GM12864 (cell line): ENCODE data around the gene ARMH1.

Experiments
- DNase-seq: peaks from one replicate; pipeline ENCODE4 v3.0.0-alpha.2; 2011; ENCODE audit warnings: low read depth
- H3K4me3 ChIP-seq: 2 replicates; pipeline ENCODE4 v1.5.1; 2011; ENCODE audit warnings: mild to moderate bottlenecking, low read depth, low read length, control low read depth
- TF ChIP-seq, protein P1 (sequence below): IDR thresholded peaks from 2 replicates; pipeline ENCODE4 v1.5.1; 2011; ENCODE audit warnings: low read depth, mild to moderate bottlenecking, moderate library complexity, low read length, control low read depth, inconsistent platforms; ENCODE audit errors: missing control alignments

The ARMH1 gene

DNA sequence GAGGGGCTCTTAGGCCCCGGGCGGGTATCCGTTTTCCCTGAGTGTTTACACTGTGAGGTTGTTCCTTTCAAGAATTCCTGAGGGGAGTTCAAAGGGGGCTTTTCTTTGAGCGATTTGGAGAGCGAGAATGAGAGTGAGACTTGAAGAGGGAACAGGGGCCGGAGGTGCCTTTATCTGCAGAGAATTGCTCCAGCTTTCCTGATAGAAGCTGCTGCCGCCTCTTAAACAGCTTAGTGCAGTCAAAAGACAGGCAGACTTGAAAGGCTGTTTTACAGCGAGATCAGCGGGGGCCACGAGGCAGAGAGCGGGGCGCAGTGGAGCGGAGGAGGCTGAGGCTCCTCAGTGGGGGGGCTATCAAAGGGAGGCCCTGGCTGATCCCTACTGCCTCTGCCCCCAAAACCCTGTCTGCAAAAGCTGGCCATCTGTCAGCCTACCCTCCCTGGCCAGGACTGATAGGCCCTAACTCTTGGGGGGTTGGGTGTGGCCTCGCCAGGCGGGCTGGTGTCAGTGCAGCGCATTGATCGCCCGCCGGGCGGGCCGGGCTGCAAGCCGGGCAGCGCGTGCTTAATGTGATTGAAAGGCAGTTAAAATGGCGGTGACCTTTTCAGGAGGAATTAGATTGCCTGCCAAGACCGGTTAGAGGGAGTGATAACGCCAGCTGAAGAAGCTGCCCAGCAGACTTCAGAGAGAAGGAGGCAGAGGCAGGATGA is 36.7 kb upstream of the ARMH1 start:
- H3K4me3 ChIP-seq = no peak overlapping the region
- no peak for DNase-seq
- TF ChIP-seq, protein P1, sequence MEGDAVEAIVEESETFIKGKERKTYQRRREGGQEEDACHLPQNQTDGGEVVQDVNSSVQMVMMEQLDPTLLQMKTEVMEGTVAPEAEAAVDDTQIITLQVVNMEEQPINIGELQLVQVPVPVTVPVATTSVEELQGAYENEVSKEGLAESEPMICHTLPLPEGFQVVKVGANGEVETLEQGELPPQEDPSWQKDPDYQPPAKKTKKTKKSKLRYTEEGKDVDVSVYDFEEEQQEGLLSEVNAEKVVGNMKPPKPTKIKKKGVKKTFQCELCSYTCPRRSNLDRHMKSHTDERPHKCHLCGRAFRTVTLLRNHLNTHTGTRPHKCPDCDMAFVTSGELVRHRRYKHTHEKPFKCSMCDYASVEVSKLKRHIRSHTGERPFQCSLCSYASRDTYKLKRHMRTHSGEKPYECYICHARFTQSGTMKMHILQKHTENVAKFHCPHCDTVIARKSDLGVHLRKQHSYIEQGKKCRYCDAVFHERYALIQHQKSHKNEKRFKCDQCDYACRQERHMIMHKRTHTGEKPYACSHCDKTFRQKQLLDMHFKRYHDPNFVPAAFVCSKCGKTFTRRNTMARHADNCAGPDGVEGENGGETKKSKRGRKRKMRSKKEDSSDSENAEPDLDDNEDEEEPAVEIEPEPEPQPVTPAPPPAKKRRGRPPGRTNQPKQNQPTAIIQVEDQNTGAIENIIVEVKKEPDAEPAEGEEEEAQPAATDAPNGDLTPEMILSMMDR = no peak

DNA sequence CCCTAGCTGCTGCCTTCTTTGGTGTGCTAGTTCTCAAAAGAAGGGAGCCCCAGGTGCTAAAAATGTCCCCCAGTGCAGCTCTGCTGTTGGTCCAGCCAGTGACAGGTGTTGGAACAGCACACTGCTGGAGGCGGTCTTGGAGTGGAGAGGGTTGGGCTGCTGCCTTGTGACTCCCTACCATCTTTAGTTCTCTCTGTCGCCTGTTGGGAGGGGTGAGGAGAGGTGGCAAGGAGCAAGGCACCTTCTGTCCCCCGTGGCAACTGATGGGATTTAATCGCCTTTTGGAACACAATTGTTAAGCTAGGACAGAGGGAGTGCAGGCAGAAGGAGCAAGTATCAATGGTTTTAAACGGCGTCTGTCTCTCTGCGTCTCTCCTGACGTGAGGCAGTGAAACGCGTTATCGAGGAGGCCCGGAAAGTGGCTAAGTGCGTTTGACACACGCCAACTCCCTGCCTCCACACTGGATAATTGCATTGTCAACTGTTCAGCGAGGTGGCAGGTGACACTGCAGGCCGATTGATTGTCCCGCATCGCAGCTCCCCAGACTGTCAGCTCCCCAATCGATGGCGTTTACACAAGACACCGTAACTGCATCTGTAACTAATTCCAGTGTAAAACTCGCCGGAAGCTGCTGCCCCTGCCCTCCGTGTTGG is 34.2 kb upstream of the ARMH1 start:
- H3K4me3 ChIP-seq = no peak overlapping the region
- TF ChIP-seq, protein P1 = no peak
- DNase-seq = no peak

DNA sequence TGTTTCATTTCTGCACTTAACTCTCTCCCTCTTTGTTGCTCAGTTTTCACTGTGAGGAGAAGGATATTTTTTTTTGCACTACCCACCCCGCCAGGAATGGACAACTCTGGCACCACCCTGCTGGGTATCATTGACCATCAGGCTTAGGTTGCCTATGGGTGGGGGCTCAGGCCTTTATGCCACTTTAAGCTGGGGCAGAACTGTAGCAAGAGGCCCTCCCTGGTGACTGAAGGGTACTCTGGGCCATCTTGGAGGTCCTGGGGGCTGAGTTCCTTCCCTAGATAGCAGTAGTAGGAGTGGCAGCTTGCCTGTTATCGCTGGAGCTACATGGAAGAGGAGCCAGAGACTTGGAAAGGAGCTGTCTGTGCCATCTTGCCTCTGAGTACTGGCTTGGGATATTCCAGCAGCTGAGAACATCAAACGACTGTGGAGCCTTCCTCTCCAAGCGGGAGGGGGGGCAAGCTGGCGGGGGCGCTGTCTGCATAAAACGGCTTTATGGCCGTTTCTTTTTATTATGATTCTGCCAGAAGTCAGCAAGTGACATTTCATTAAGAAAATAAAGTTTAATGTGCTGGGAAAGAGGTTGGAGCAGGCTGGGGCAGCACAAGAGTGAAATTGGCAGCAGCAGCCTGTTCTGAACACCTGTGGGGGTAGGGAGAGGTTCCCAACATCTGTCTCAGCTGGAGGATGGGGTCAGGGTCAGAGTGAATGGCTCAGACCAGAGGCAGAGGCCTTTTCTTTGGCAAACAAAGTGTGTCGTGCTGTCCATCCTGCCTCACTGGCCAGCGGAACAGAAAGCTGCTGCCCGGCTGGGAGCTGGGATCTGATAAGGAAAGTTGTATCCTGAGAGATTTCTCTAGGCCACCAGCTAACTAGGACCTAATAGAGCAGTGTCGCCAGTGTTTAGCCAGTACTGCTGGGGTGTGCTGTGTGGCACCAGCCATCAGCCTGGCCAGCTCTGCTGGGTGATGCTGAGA is 33.1 kb upstream of the ARMH1 start:
- no peak for DNase-seq
- TF ChIP-seq, protein P1 = no peak
- H3K4me3 ChIP-seq = no peak overlapping the region

DNA sequence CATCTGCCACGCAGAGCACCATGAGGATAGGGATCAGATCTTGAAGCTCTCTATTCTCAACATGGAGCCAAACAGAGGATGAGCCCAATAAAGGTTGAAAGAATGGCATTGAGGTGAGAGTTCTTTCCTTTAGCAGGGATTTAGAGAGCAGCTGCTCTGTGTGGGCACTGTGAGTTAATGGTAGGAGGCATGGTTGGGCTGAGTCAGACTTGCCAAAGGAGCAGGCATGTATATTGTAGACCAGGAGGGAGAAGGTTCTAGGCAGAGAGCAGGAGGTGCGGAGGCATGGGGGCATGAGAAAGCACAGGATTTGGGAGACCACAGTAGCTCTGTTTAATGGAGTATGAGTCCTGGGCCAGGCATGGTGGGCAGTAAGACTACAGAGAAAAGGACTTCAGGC is 32.3 kb upstream of the ARMH1 start:
- TF ChIP-seq, protein P1 = no peak
- H3K4me3 ChIP-seq = no peak overlapping the region
- no peak for DNase-seq

DNA sequence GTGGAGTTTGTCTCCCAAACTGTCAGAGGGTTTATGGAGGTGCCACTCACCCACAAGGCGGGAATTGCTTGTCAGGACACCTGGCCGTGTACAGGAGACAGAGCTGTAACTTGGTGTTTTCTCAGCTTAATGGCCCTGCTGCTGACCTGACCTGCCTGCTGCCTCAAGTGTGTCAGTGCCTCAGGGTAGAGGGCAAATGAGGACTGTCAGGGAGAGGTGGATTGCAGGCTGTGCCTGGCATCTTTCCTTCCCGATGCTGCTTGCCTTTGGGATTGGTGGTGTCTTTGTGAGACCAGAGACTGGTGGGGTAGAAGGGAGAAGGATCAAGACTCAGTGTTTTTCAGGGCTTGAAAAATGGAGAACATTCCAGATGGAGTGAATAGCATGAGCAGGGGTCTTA is 31.6 kb upstream of the ARMH1 start:
- no peak for DNase-seq
- no peak overlapping the region for H3K4me3 ChIP-seq
- TF ChIP-seq, protein P1 = no peak

DNA sequence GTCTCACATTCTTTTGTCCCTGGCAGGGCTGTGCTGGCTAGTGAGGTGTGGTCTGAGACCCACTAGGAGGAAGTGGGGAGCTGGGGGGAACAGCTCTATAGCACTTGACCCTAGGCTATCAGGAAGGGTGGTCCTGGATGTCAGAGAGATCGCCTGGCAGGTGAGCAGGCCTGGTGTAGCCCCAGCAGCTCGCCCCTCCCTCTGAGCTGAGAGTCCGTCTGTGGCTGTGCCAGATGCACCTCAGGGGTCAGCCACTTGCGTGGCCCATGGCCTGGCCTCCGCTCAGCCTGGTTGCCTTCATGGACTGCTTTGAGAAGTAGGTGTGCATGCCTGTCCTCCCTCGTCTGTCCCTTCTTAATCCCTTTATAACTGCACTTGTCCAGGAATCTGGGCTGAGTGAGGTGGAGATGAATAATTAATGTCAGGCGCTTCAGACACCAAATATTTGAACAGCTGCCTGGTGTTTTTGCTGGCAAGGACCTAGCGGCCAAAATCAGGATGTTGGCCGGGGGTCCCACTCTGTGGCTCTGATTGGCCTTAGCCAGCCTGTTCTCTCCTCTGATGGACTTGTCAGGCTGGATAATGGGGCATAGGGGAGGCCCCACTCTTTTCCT is 30.7 kb upstream of the ARMH1 start:
- no peak overlapping the region for H3K4me3 ChIP-seq
- DNase-seq = no peak
- TF ChIP-seq, protein P1 = no peak
